Measurements from ENCODE around the gene CAPZA3. TPM values are rescaled to one million over a fixed set of nuclear protein-coding genes. Genes with fewer than 3 reads are reported as not detected.

The CAPZA3 gene
- total RNA-seq, 1 donor from 2014 or later, result 0.36 TPM

GRCh38 chr12:18747895-18748294 lies 10.0 kb downstream of the CAPZA3 start:
- Mint-ChIP-seq H3K4me1 (ENCODE audit: low read depth) (peaks cover 26% of the 10 kb centered on the region), H3K9me3 (ENCODE audit: low read depth) (peaks cover 10% of the 10 kb centered on the region), H3K27me3 (no peaks in the 10 kb centered on the region), H3K4me3 (ENCODE audit: low read depth) (no peak overlapping the region), H3K36me3 (ENCODE audit: insufficient read depth) (no peaks in the 10 kb centered on the region), H3K27ac (no peak overlapping the region)
- no peak for DNase-seq (ENCODE audit: low spot score, unreplicated experiment)
- TF ChIP-seq CTCF (IDR thresholded peaks at IDR 0.05; ENCODE audit: unreplicated experiment), result no peak

- Mint-ChIP-seq H3K27me3 (peaks cover 12% of the 10 kb centered on the region), H3K36me3 (ENCODE audit: insufficient read depth) (no peaks in the 10 kb centered on the region), H3K4me3 (ENCODE audit: low read depth) (no peak overlapping the region), H3K9me3 (ENCODE audit: low read depth) (peaks cover 4% of the 10 kb centered on the region), H3K27ac (no peak overlapping the region), H3K4me1 (ENCODE audit: low read depth) (peaks cover 41% of the 10 kb centered on the region)
- no peak for DNase-seq (ENCODE audit: low spot score, unreplicated experiment)
- TF ChIP-seq CTCF (IDR thresholded peaks at IDR 0.05; ENCODE audit: unreplicated experiment), result no peak
Observed at GRCh38 chr12:18749386-18749957, 11.6 kb downstream of the CAPZA3 start.

- H3K27ac Mint-ChIP-seq, result no peak overlapping the region
- no peak overlapping the region for H3K4me3 Mint-ChIP-seq (ENCODE audit: low read depth)
- H3K4me1 Mint-ChIP-seq (ENCODE audit: low read depth), result peaks cover 41% of the 10 kb centered on the region
- no peaks in the 10 kb centered on the region for H3K36me3 Mint-ChIP-seq (ENCODE audit: insufficient read depth)
- no peak for TF ChIP-seq CTCF (IDR thresholded peaks at IDR 0.05; ENCODE audit: unreplicated experiment)
- no peaks in the 10 kb centered on the region for H3K9me3 Mint-ChIP-seq (ENCODE audit: low read depth)
- no peak for DNase-seq (ENCODE audit: low spot score, unreplicated experiment)
- peaks cover 18% of the 10 kb centered on the region for H3K27me3 Mint-ChIP-seq
Observed at GRCh38 chr12:18750085-18750484, 12.2 kb downstream of the CAPZA3 start.

- no peaks in the 10 kb centered on the region for H3K36me3 Mint-ChIP-seq (ENCODE audit: insufficient read depth)
- no peak for DNase-seq (ENCODE audit: low spot score, unreplicated experiment)
- no peak overlapping the region for H3K4me3 Mint-ChIP-seq (ENCODE audit: low read depth)
- H3K4me1 Mint-ChIP-seq (ENCODE audit: low read depth), result peaks cover 41% of the 10 kb centered on the region
- H3K27ac Mint-ChIP-seq, result no peak overlapping the region
- H3K9me3 Mint-ChIP-seq (ENCODE audit: low read depth), result no peaks in the 10 kb centered on the region
- peaks cover 20% of the 10 kb centered on the region for H3K27me3 Mint-ChIP-seq
- no peak for TF ChIP-seq CTCF (IDR thresholded peaks at IDR 0.05; ENCODE audit: unreplicated experiment)
Observed at GRCh38 chr12:18751866-18752265, 13.9 kb downstream of the CAPZA3 start.

- no peaks in the 10 kb centered on the region for H3K9me3 Mint-ChIP-seq (ENCODE audit: low read depth)
Observed at GRCh38 chr12:18752280-18752920, 14.5 kb downstream of the CAPZA3 start.

More at GRCh38 chr12:18752280-18752920, 14.5 kb downstream of the CAPZA3 start:
- peaks cover 41% of the 10 kb centered on the region for H3K4me1 Mint-ChIP-seq (ENCODE audit: low read depth)
- no peak for DNase-seq (ENCODE audit: low spot score, unreplicated experiment)
- H3K36me3 Mint-ChIP-seq (ENCODE audit: insufficient read depth), result no peaks in the 10 kb centered on the region
- H3K4me3 Mint-ChIP-seq (ENCODE audit: low read depth), result no peak overlapping the region
- no peak overlapping the region for H3K27ac Mint-ChIP-seq
- TF ChIP-seq CTCF (IDR thresholded peaks at IDR 0.05; ENCODE audit: unreplicated experiment), result no peak
- H3K27me3 Mint-ChIP-seq, result peaks cover 20% of the 10 kb centered on the region

Data from progenitor cell of endocrine pancreas (in vitro differentiated cells).